GM19328 (cell line): Measurements from ENCODE around the gene CHMP4A.

Experiments
- ATAC-seq: cut with Tn5 transposase; IDR thresholded peaks from one replicate; pipeline ENCODE4 v1.9.1; 2021; ENCODE audit warnings: mild to moderate bottlenecking, moderate library complexity; ENCODE audit not compliant: unreplicated experiment

The CHMP4A gene

DNA sequence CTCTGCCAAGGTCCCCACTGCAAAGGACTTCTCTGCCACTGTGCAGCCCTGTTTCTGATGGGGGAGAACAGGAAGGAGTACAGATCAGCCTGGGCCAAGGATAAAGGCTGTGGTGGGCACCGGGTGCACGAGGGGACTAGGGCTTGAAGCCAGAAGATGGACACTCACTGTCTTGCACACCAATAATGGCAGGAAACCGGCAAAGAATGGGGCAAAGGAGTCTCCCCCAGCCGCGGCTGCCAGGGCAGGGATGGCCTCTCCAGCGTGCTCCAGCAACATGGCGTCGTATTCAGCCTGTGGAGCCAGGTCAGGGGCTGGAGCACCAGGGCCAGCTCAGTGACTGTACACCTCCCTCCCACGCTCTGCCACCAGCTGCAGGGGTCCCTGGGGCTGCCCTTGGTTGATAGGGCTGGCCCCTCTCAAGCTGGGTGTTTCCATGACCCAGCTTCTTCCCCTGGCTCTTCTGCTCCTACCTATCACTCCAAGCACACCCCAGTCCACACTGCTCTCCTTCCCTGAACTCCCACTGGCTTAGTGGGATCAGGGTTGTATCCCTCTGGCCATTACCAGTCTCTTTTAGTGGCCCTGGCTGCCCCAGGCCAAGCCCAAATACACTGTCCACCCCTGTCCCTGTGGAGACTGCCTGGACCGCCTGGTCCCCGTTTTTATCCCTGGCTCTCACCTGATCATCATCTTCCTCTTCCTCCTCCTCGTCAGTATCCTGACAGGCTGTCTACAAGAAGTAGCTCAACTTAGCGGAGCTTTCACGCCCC is 31.0 kb downstream of the CHMP4A start:
- ATAC-seq, result no peak

- ATAC-seq, result no peak
Measured at GRCh38 chr14:24181371-24182077, 31.8 kb downstream of the CHMP4A start.

GRCh38 chr14:24179961-24180796 is 33.1 kb downstream of the CHMP4A start:
- no peak for ATAC-seq

DNA sequence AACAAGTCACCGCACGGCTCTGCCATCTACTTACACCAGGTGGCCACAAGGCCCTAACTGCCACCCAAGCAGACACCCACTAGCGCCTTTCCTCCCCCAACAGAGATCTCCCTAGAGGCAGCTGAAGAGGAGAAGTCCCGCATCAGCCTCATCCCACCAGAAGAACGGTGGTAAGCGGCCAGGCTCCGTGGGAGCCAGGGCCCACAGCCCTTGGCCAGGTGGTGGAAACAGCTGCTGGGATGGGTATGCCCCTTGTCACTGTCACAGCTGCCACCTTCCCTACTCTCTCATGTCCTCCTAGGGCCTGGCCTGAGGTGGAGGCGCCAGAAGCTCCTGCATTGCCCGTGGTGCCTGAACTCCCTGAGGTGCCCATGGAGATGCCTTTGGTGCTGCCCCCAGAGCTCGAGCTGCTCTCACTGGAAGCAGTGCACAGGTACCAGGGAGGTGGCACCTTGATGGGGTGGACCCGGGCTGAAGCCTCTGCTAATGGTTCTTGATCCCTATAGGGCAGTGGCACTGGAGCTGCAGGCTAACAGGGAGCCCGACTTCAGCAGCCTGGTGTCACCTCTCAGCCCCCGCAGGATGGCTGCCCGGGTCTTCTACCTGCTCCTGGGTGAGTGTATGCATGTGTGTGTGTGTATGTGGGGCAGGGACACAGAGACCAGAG is 33.9 kb downstream of the CHMP4A start:
- no peak for ATAC-seq

DNA sequence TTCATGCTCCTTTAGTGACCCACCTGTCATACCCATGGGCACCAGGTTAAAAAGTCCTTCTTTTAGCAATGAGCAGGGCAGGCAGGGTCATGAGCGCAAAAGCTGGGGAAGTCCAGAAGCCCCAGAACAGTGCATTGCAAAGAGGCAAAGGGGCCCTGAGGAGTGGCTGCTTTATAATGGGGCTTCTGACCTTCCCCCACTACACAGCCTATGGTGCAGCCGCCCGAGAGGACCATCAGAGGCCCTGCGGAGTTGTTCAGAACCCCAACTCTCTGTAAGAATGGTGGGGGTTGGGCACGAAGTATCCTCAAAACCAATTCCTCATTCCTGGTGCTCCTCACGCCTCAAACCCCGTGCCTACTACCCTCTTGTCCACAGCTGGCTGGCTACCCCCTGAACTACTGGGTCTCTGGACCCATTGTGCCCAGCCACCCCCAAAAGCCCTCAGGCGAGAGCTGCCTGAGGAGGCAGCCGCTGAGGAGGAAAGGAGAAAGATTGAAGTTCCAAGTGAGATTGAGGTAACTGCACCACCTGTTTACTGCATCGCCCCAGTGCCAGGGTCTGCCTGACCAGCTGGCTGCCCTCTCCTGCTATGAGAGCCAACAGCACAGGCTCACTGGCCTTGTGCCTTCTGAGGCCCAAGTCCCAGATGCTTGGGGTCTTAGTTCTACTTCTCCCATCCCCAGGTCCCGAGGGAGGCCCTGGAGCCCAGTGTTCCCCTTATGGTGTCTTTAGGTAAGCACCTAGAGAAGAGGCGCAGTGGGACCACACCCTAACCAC is 34.7 kb downstream of the CHMP4A start:
- no peak for ATAC-seq

GRCh38 chr14:24177891-24178290 is 35.4 kb downstream of the CHMP4A start:
- ATAC-seq, result no peak

- ATAC-seq, result no peak
Measured at GRCh38 chr14:24177041-24177825, 36.1 kb downstream of the CHMP4A start.

- ATAC-seq, result no peak
Measured at GRCh38 chr14:24176599-24176998, 36.7 kb downstream of the CHMP4A start.

GRCh38 chr14:24172871-24173281 is 40.4 kb downstream of the CHMP4A start:
- ATAC-seq, result no peak

- peak; percentile 18 for ATAC-seq
Measured at GRCh38 chr14:24172261-24172860, 40.9 kb downstream of the CHMP4A start.

DNA sequence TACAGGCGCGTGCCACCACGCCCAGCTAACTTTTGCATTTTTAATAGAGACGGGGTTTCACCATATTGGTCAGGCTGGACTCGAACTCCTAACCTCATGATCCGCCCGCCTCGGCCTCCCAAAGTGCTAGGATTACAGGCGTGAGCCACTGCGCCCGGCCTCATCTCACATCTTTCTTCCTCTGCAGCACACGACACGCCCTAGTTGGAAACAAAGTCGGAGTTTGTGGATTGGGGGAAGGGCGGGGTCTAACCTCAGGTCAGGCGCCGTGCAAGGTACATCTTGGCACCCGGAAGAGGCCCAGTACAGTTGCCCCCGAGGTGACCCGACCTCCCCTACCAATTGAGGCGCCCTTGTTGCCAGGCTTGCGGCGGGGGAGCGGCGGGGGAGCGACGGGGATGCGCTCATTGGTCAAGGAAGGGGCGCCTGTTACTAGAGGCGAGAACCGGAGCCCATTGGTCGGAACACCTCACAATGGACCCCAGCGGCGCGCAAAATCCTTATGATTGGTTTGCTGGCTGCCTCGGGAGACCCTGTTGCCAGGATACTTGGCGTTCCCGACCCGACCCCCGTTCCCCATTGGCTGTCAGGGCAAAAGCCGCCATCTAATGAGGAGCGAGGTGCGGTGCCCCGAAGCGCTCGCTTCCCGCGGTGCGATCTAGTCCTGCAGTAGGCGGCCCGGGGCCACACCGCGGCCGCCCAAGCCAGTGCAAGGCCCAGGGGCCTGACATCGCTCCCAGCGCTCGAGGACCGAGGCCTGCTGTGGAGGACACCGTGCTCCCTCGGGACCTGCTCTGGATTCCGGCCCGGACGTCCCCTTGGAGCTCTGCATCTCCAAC is 41.6 kb downstream of the CHMP4A start, which contains the start of gene REC8:
TSS of gene REC8 (plus strand) at position 659 of the 839 bp plus-strand sequence. CDS start 473 bp downstream, outside the sequence.
- peak; percentile 55 for ATAC-seq

DNA sequence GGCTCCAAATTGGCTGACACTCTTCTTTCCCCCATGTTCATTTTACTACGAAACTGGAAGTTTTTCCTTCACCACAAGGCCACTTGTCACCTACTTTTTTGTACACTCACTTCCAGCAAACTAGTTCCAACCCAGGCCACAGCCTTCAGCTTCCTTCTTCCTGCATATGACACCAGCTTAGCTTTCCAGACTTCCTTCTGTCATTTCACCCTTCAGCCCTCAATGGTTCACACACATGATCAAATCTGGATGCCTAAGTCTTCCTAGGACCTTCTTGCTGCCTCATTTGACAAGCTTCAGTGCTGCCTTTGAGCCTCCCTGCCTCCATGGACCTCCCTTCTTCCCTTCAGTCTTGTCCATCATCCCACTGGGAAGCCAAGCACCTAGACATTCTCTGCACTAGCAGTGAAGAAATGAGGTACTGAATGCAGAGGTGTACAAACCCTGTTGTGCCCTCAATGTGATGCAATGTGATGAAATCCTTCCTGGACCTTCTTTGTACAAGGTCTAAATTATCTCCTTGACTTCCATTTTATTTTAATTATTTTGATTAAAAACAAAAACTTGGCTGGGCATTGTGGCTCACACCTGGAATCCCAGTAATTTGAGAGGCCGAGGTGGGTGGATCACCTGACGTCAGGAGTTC is 45.7 kb downstream of the CHMP4A start:
- ATAC-seq, result no peak

- ATAC-seq, result no peak
Measured at GRCh38 chr14:24165785-24166184, 47.5 kb downstream of the CHMP4A start.

DNA sequence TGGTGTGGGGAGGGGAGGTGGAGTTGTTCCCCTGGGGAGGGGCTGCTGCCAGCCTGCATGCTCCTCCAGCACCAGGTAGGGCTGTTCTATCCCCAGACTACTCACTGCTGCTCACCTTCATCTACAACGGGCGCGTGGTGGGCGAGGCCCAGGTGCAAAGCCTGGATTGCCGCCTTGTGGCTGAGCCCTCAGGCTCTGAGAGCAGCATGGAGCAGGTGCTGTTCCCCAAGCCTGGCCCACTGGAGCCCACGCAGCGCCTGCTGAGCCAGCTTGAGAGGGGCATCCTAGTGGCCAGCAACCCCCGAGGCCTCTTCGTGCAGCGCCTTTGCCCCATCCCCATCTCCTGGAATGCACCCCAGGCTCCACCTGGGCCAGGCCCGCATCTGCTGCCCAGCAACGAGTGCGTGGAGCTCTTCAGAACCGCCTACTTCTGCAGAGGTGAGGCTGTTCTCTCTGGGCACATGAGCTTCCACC is 48.7 kb downstream of the CHMP4A start:
- no peak for ATAC-seq

DNA sequence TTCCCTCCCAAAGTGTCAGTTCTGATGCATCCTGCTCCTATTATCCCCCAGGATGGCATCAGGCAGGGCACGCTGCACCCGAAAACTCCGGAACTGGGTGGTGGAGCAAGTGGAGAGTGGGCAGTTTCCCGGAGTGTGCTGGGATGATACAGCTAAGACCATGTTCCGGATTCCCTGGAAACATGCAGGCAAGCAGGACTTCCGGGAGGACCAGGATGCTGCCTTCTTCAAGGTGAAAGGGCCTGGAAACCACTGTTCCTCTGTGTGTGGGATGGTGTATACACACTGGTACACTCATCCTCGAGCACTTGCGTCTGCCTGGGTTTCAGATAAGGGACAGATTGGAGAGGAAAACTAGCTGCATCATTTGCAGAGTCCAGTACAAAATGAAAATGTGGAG is 51.2 kb downstream of the CHMP4A start:
- ATAC-seq, result no peak

- peak; percentile 70 for ATAC-seq
Measured at GRCh38 chr14:24160850-24161804, 52.2 kb downstream of the CHMP4A start, which contains the start of gene IRF9. TSS of gene IRF9 (plus strand) at chr14:24161265. CDS start at chr14:24162145, 880 bp downstream.
